Measurements from ENCODE around the gene ZFP69.
"Not testable (repeated sequence)": the region's sequence is repeated elsewhere in the genome, so short reads cannot be mapped to it uniquely, and the experiment has no call there.

Gene ZFP69

GRCh38 chr1:40475268-40475667, 1.8 kb upstream of the ZFP69 start:
- H3K4me1 ChIP-seq (ENCODE audit: insufficient read depth, low read length) = no peaks in the 10 kb centered on the region
- H3K36me3 ChIP-seq (ENCODE audit: insufficient read depth, low read length) = no peaks in the 10 kb centered on the region
- peaks cover 5% of the 10 kb centered on the region; the same call in 1 of the 2 replicates for H3K9me3 ChIP-seq (ENCODE audit: control insufficient read depth, insufficient read depth, low read length)
- no peak overlapping the region for H3K9ac ChIP-seq (ENCODE audit: low read depth, low read length)

GRCh38 chr1:40477678-40478053, 576 bp downstream of the ZFP69 start:
- Histone ChIP-seq H3K9me3 (ENCODE audit: control insufficient read depth, insufficient read depth, low read length) (peaks cover 5% of the 10 kb centered on the region; the same call in 1 of the 2 replicates), H3K36me3 (ENCODE audit: insufficient read depth, low read length) (no peaks in the 10 kb centered on the region), H3K4me1 (ENCODE audit: insufficient read depth, low read length) (no peaks in the 10 kb centered on the region), H3K9ac (ENCODE audit: low read depth, low read length) (peak overlapping the region; percentile 65)

- H3K9me3 ChIP-seq (ENCODE audit: control insufficient read depth, insufficient read depth, low read length) = peaks cover 5% of the 10 kb centered on the region; the same call in 1 of the 2 replicates
- no peaks in the 10 kb centered on the region for H3K4me1 ChIP-seq (ENCODE audit: insufficient read depth, low read length)
- no peaks in the 10 kb centered on the region for H3K36me3 ChIP-seq (ENCODE audit: insufficient read depth, low read length)
- H3K9ac ChIP-seq (ENCODE audit: low read depth, low read length) = peak overlapping the region; percentile 65; the same call in 1 of the 2 replicates
These were observed 1.2 kb downstream of the ZFP69 start for GRCh38 chr1:40478276-40478675.

- H3K9me3 ChIP-seq (ENCODE audit: control insufficient read depth, insufficient read depth, low read length) = peaks cover 5% of the 10 kb centered on the region; the same call in 1 of the 2 replicates
- no peak overlapping the region for H3K9ac ChIP-seq (ENCODE audit: low read depth, low read length)
These were observed 2.1 kb downstream of the ZFP69 start for GRCh38 chr1:40479156-40479555.

GRCh38 chr1:40495315-40495903, 18.3 kb downstream of the ZFP69 start:
- H3K9me3 ChIP-seq (ENCODE audit: control insufficient read depth, insufficient read depth, low read length) = peaks cover 24% of the 10 kb centered on the region
- H3K36me3 ChIP-seq (ENCODE audit: insufficient read depth, low read length) = peaks cover 3% of the 10 kb centered on the region
- H3K4me1 ChIP-seq (ENCODE audit: insufficient read depth, low read length) = no peaks in the 10 kb centered on the region
- H3K9ac ChIP-seq (ENCODE audit: low read depth, low read length) = no peak overlapping the region

More at GRCh38 chr1:40479156-40479555, 2.1 kb downstream of the ZFP69 start:
- no peaks in the 10 kb centered on the region for H3K4me1 ChIP-seq (ENCODE audit: insufficient read depth, low read length)
- no peaks in the 10 kb centered on the region for H3K36me3 ChIP-seq (ENCODE audit: insufficient read depth, low read length)

GRCh38 chr1:40502651-40503050, 25.6 kb downstream of the ZFP69 start:
- not testable (repeated sequence) for H3K4me1 ChIP-seq (ENCODE audit: insufficient read depth, low read length); H3K9me3 ChIP-seq (ENCODE audit: control insufficient read depth, insufficient read depth, low read length); H3K36me3 ChIP-seq (ENCODE audit: insufficient read depth, low read length); H3K9ac ChIP-seq (ENCODE audit: low read depth, low read length)

- Histone ChIP-seq H3K36me3 (ENCODE audit: insufficient read depth, low read length) (no peaks in the 10 kb centered on the region), H3K9ac (ENCODE audit: low read depth, low read length) (peak overlapping the region; percentile 76), H3K9me3 (ENCODE audit: control insufficient read depth, insufficient read depth, low read length) (peaks cover 3% of the 10 kb centered on the region; the same call in 1 of the 2 replicates), H3K4me1 (ENCODE audit: insufficient read depth, low read length) (no peaks in the 10 kb centered on the region)
These were observed 30.9 kb downstream of the ZFP69 start for GRCh38 chr1:40507973-40508372.

GRCh38 chr1:40508375-40509341, 31.6 kb downstream of the ZFP69 start, which contains the start of gene EXO5:
Gene EXO5, plus strand, starts transcription at chr1:40508767. Its CDS starts 5,778 bp downstream, at chr1:40514545.
- no peaks in the 10 kb centered on the region for H3K4me1 ChIP-seq (ENCODE audit: insufficient read depth, low read length)
- H3K36me3 ChIP-seq (ENCODE audit: insufficient read depth, low read length) = no peaks in the 10 kb centered on the region
- H3K9ac ChIP-seq (ENCODE audit: low read depth, low read length) = peak within 1 kb of the TSS; percentile 76
- peaks cover 3% of the 10 kb centered on the region; the same call in 1 of the 2 replicates for H3K9me3 ChIP-seq (ENCODE audit: control insufficient read depth, insufficient read depth, low read length)

GRCh38 chr1:40519517-40519916, 42.4 kb downstream of the ZFP69 start:
- Histone ChIP-seq H3K9me3 (ENCODE audit: control insufficient read depth, insufficient read depth, low read length) (peaks cover 3% of the 10 kb centered on the region), H3K36me3 (ENCODE audit: insufficient read depth, low read length) (peaks cover 3% of the 10 kb centered on the region; the same call in 1 of the 2 replicates), H3K9ac (ENCODE audit: low read depth, low read length) (no peak overlapping the region), H3K4me1 (ENCODE audit: insufficient read depth, low read length) (no peaks in the 10 kb centered on the region)

- Histone ChIP-seq H3K36me3 (ENCODE audit: insufficient read depth, low read length) (no peaks in the 10 kb centered on the region), H3K4me1 (ENCODE audit: insufficient read depth, low read length) (no peaks in the 10 kb centered on the region), H3K9me3 (ENCODE audit: control insufficient read depth, insufficient read depth, low read length) (no peaks in the 10 kb centered on the region), H3K9ac (ENCODE audit: low read depth, low read length) (peak overlapping the region; percentile 95)
These were observed 53.8 kb downstream of the ZFP69 start for GRCh38 chr1:40530735-40531380.

GRCh38 chr1:40531381-40532061, 54.4 kb downstream of the ZFP69 start, which contains the start of gene ZNF684:
Gene ZNF684, plus strand, starts transcription at chr1:40531637. Its CDS starts 1,530 bp downstream, at chr1:40533167.
- Histone ChIP-seq H3K4me1 (ENCODE audit: insufficient read depth, low read length) (no peaks in the 10 kb centered on the region), H3K9me3 (ENCODE audit: control insufficient read depth, insufficient read depth, low read length) (no peaks in the 10 kb centered on the region), H3K9ac (ENCODE audit: low read depth, low read length) (peak within 1 kb of the TSS; percentile 95), H3K36me3 (ENCODE audit: insufficient read depth, low read length) (no peaks in the 10 kb centered on the region)

- no peaks in the 10 kb centered on the region for H3K9me3 ChIP-seq (ENCODE audit: control insufficient read depth, insufficient read depth, low read length)
- H3K9ac ChIP-seq (ENCODE audit: low read depth, low read length) = peak overlapping the region; percentile 95
- H3K36me3 ChIP-seq (ENCODE audit: insufficient read depth, low read length) = no peaks in the 10 kb centered on the region
- no peaks in the 10 kb centered on the region for H3K4me1 ChIP-seq (ENCODE audit: insufficient read depth, low read length)
These were observed 54.9 kb downstream of the ZFP69 start for GRCh38 chr1:40532062-40532389.

- Histone ChIP-seq H3K4me1 (ENCODE audit: insufficient read depth, low read length) (no peaks in the 10 kb centered on the region), H3K36me3 (ENCODE audit: insufficient read depth, low read length) (no peaks in the 10 kb centered on the region), H3K9ac (ENCODE audit: low read depth, low read length) (peak overlapping the region; percentile 95; the same call in 1 of the 2 replicates), H3K9me3 (ENCODE audit: control insufficient read depth, insufficient read depth, low read length) (no peaks in the 10 kb centered on the region)
These were observed 55.8 kb downstream of the ZFP69 start for GRCh38 chr1:40532844-40533424.
